H7 (cell line): ENCODE measurements around the gene SLIT3. TPM values are rescaled to one million over a fixed set of nuclear protein-coding genes. Genes with fewer than 3 reads are reported as not detected.

Source experiments
- DNase-seq: peaks from one replicate; pipeline ENCODE4 v3.0.0; 2012
- H3K27me3 ChIP-seq: 2 replicates; pipeline ENCODE4 v1.6.0; 2011; ENCODE audit warnings: mild to moderate bottlenecking, low read length; ENCODE audit not compliant: control insufficient read depth, insufficient read depth
- H3K36me3 ChIP-seq: replicated peaks from 2 replicates; pipeline ENCODE4 v1.5.1; 2011; ENCODE audit warnings: low read length; ENCODE audit not compliant: control insufficient read depth, insufficient read depth
- H3K4me3 ChIP-seq: 2 replicates; pipeline ENCODE4 v1.5.1; 2011; ENCODE audit warnings: low read depth, mild to moderate bottlenecking, control low read depth, low read length, moderate library complexity; ENCODE audit not compliant: insufficient read depth
- total RNA-seq: library from RNA; depleted of rRNA; stranded (reverse); fragments of >200 nt; shearing (Covaris generic); gene quantifications from 2 replicates; pipeline ENCODE4 v1.2.3, GENCODE V29; 2014

SLIT3 gene
- total RNA-seq, 1 experiment from 2014 or later: 0.97 TPM

DNA sequence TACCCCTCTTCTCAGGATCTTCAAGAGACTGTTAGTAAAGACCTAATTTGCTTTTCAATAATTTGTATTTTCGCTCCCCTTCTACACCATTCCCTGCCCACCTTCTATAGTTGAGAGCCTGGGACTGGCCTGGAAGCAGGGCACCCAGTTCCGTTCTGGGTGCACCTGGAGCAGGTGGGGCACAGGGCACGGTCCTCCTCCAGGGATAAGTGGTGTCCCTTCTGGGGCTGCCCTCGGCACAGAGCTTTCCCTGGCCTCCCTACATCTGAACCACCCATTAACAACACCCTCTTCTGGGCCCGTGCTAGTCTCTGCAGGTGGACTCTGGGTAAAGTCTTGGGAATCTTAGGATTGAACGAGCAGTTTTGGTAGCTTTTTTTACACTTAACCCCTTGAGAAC is 628.9 kb downstream of the SLIT3 start:
- no peaks in the 10 kb centered on the region for H3K36me3 ChIP-seq
- no peak for DNase-seq
- H3K27me3 ChIP-seq: no peaks in the 10 kb centered on the region
- no peak overlapping the region for H3K4me3 ChIP-seq

DNA sequence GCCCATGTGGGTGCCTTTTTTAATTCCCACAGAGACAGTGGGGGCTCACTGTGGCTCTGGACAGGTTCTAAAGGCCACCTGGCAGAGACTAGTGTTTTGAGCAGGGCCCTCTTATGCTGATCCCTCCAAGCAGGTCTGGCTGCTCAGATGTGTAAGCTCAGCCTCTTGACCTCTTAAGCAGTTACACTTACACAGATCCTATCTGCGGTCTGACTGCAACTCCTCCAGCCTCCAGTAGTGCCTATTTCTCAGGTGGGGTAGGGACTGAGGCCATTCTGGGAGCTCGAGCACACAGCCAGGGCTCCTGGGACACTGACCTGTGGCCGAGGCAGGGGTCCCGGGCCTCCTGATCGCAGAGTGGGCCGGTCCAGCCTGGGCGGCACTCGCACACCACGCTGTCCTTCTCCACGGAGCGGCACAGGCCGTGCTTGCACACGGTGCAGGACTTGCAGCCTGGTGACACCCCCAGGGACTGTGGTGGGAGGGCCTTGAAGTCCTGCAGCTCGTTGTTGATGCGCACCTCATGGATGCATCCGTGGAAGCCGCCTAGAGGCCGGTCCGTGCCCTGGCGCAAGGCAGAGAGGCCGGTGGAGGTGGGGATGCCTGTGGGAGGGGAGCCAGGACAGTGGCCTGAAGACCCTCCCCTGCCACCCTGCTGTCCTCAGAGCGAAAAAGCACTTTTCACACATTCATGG is 629.9 kb downstream of the SLIT3 start:
- Histone ChIP-seq H3K4me3 (no peak overlapping the region), H3K27me3 (no peaks in the 10 kb centered on the region), H3K36me3 (no peaks in the 10 kb centered on the region)
- DNase-seq: peak; percentile 91

DNA sequence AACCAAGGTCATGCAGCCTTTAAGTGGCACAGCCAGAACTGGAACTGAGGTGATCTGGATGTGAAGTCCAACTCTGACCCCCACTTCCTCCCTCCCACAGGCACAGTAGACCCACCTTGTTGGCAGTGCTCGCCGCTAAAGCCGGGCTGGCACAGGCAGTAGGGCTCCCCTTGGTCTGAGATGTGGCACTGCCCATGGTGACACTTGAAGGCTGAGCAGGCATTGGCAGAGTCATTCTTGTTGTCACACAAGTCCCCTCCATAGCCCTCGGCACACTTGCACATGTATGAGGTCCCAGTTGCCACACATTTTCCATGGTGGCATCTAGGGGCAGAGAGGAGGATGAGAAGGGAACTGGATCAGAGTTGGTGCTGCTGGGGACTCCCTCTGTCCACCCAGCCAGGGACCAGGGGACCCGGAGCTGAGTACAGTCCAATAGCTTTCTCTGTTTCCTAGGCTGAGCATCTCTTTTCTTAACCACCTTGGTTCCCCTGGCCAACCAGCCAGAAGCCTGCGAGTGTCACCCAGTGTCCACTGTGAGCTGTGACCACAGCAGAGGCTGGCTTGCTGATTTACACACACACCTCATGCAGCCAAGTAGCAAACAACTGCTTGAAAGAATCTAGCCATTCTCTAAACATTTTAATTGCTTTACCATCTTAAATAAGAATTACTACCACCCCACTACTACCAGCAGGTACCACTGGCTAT is 631.1 kb downstream of the SLIT3 start:
- no peaks in the 10 kb centered on the region for H3K27me3 ChIP-seq
- H3K36me3 ChIP-seq: no peaks in the 10 kb centered on the region
- DNase-seq: no peak
- H3K4me3 ChIP-seq: no peak overlapping the region

DNA sequence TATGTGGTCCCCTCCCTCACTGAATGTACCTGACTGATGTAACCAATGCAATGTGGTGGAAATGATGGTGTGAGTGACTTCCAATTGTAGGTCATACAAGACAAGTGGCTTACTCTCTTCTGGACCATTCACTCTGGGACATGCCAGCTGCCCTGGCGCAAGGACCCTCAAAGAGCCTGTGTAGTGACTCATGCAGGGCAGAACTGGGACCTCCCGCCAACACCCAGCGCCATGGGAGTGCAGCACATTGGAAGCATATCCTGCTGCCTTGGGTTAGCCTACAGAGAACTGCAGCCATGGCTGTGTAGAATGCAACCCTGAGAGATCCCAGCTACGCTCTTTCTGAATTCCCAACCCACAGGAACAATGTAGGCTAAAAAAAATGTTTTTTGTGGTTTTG is 631.8 kb downstream of the SLIT3 start:
- H3K4me3 ChIP-seq: no peak overlapping the region
- DNase-seq: no peak
- no peaks in the 10 kb centered on the region for H3K27me3 ChIP-seq
- H3K36me3 ChIP-seq: no peaks in the 10 kb centered on the region

DNA sequence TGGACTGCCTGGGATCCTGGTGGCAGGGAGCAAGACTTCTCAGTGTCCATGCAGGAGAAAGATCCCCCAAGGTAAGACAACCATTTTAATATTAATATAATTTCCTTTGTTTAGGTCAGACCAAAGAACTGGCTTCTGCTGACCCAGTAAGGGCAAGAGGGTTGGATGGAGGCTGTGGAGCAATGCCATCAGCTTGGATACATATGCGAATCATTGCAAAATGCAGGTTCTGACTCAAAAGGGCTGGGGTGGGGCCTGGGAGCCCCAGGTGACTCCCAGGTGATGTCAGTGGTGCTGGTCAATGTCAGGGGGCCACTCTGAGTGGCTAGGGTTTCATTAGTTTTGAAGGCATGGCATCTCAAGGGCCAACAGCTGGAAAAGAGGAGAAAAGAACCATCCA is 632.9 kb downstream of the SLIT3 start:
- DNase-seq: no peak
- H3K27me3 ChIP-seq: no peaks in the 10 kb centered on the region
- H3K36me3 ChIP-seq: no peaks in the 10 kb centered on the region
- H3K4me3 ChIP-seq: no peak overlapping the region

DNA sequence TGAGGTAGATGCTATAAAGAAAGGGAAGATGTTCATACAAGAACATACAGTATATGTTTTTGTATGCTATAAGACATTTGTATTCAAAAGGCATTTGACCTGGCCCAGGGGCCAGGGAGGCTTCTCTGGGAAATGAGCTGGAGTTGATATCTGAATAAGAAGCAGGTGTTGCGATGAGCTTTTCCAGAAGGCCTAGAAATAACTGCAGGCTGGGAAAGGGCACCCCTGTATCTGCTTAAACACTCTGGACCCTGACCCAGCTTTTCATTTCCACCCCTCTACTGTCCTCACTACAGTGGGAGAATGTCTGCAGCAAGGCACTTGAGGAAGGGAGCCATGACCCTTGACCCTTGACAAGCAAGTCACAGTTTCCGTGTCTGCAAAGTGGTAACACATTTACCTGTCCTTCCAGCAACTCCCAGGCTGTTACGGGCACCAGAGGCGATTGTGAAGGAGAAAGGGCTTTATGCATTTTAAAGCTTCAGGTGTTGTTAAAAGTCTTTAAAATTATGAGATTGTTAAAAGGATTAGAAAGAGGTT is 633.6 kb downstream of the SLIT3 start:
- H3K36me3 ChIP-seq: no peaks in the 10 kb centered on the region
- no peaks in the 10 kb centered on the region for H3K27me3 ChIP-seq
- no peak overlapping the region for H3K4me3 ChIP-seq
- DNase-seq: no peak

DNA sequence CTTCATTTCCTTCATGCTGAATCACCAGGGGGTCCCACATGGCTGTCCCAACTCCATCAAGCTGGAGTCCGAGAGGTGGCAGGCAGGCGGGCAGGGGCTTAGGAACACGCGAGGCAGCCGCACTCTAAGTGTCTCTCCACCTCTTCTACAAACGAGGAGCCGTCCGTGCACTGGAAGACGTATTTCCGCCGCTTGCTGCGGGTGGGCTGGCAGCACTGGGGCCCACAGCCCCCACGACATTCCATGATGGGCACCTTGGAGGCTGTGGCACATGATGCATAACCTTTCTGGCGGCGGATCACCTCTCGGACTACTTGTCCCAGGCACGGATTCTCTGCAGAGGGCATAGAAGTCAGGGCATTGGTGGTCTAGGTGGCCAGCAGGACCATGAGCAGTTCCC is 634.6 kb downstream of the SLIT3 start:
- H3K27me3 ChIP-seq: no peaks in the 10 kb centered on the region
- no peak overlapping the region for H3K4me3 ChIP-seq
- no peak for DNase-seq
- no peaks in the 10 kb centered on the region for H3K36me3 ChIP-seq

DNA sequence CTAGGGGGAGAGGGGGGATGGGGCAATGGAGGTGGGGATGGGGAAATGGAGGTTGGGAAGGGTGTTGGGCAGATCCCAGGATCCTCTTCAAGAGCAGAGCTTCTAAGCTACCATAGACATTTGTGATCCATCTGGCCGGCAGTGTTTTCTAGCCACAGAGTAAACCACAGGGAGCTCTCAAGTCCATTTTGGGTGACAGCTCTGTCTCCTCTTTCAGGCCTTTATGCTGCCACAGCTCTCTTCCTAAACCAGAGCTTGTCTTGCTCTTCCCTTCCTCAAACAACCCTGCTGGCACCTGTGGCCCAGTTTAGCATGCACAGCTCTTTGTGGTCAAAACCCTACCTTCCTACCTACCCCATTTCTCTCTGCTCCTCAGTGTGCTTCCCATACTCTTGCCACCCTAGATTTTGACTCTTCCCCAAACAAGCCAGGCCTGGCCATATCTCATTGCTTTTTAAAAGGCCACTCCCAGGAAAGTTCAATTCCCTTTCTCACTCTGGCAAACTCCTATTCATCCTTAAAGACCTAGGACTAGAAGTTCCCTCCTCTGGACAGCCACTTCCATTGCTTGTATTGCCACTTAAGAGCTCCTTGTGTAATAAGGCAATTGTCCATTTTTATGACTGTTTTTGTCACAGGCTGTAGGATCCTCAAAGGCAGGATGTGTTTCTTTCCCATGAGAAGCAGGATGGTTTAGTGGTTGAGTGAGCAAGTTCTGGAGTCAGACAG is 637.5 kb downstream of the SLIT3 start:
- no peak for DNase-seq
- Histone ChIP-seq H3K4me3 (no peak overlapping the region), H3K36me3 (no peaks in the 10 kb centered on the region), H3K27me3 (no peaks in the 10 kb centered on the region)

DNA sequence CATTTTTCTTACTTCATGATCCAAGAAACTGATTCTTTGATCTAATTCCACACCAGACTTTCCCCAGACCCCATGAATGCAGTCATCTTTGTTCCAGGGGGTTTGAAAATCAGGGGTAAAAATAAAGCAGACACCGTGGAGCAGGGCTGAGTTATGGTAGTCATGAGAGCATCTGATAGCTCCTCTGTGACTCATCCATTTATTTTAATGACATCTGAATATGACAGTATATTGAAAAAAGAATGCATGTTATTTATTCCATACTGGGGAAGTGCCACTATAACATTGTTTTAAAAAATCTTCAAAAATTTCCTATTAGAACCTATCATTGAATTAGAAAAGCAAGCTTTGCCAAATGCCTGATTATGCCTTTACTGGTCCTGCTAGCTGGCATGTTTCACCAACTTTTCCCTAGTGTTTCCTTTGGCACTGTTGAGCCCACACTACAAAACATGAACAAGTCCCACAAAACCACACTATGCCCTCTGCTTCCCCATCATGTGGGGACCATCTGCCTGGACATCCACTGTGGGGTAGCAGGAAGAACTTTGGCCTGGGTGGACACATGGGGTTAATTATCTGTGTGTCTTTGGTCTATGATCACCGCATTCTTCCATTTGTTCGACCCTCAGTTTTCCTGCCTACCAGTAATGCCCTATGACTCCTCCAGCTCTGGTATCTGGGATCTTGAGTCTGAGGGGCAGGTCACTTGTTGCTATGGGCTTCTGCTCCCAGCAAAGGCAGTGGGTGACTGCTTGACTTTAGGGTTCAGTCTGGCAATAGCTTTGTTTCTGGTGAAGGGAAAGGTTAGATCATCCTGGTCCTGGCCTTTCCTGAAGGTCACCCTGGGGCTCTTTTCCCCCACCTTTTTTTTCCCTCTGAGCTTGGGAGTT is 639.1 kb downstream of the SLIT3 start:
- H3K4me3 ChIP-seq: no peak overlapping the region
- no peak for DNase-seq
- H3K36me3 ChIP-seq: no peaks in the 10 kb centered on the region
- no peaks in the 10 kb centered on the region for H3K27me3 ChIP-seq

DNA sequence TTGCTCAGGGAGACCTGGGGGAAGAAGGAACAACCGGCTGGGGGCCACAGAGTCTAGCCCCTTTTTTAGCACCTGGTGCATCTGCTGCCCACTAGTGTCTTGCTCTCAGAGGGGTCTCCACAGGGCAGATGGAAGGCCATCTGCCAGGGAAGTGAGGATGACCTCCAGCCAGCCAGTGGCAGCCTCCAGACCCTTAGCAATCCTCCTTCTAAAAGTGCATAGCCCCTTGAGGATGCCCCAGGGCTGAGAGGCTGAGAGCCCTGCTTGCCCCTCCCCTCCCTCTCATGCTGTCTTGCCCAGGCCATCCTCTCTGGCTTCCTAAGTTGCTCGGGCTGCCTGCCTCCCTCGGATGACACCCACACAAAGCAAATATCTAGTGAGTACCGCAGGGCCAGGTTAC is 640.2 kb downstream of the SLIT3 start:
- DNase-seq: no peak
- no peaks in the 10 kb centered on the region for H3K36me3 ChIP-seq
- no peaks in the 10 kb centered on the region for H3K27me3 ChIP-seq
- H3K4me3 ChIP-seq: no peak overlapping the region

DNA sequence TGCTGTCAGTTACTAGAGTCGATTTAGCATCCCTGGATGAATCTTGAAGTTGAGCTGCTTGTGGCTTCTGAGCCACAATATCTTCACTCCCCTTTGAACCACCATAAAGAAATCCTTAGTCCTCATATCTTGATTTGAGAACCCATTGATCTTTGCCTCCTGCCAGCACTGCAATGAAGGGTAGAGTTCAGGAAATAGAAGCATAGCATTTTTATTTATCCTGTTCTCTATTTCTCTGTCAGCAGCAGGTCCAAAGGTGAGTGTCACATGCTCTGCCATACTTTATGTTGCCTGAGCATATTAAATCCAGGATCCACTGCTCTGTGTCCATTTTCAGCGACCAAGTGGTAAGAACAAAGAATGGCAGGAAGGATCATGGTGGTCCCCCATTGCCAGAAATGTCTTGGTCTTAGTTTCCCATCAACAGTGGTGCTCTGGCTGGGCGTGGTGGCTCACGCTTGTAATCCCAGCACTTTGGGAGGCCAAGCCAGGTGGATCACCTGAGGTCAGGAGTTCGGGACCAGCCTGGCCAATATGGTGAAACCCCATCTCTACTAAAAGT is 641.6 kb downstream of the SLIT3 start:
- Histone ChIP-seq H3K4me3 (no peak overlapping the region), H3K36me3 (no peaks in the 10 kb centered on the region), H3K27me3 (no peaks in the 10 kb centered on the region)
- no peak for DNase-seq

DNA sequence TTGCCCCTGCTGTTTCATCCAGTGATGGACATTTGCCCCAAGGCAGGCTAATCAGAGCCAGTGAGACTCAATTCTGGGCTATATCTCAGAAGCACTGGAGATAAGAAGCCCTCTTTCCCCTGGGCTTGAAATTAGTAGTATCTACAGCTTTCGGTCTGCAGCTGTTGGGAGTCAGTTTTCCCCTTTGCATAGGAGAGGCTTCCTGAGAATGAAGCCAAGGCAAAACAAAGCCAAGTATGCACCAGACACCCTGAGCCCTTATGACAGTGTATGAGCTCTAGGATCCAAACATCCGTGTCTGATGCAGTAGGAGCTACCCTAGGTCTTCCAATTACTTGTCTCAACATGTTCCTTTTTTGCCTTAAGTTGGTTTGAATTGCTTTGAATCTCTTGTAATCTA is 642.5 kb downstream of the SLIT3 start:
- Histone ChIP-seq H3K4me3 (no peak overlapping the region), H3K36me3 (no peaks in the 10 kb centered on the region), H3K27me3 (no peaks in the 10 kb centered on the region)
- DNase-seq: no peak

DNA sequence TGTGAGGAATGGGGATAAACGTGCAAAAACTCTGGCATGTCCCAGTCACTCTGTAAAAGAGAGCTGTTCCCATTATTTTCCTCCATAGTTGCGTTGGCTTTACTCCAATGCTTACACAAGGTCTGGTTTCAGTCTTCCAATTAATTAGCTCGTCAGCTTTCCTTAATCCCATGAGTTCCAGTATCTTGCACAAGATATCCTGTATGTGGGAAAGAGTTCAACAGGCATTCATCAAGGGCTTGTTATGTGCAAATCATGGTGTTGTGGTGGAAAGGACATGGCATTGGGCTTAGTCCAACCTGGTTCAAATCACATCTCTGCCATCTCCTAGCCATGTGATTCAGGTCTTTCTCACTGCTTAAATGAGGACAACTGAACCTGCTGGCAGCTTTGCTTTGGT is 644.3 kb downstream of the SLIT3 start:
- DNase-seq: no peak
- H3K27me3 ChIP-seq: no peaks in the 10 kb centered on the region
- no peaks in the 10 kb centered on the region for H3K36me3 ChIP-seq
- no peak overlapping the region for H3K4me3 ChIP-seq

DNA sequence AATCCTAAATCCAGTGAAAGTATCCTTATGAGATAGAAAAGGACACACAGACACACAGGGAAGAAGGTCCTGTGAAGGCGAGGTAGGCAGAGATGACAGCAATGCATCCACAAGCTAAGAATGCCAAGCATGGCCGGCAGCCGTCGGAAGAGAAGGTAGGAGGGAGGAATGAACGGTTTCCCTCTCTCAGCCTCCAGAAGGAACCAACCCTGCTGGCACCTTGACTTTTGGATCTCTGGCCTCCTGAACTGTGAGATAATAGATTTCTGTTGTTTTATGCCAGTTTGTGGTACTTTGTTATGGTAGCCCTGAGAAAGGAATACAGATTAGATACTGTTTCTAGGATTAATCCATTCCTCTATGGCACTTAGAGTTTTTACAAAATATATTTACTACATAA is 645.6 kb downstream of the SLIT3 start:
- H3K36me3 ChIP-seq: no peaks in the 10 kb centered on the region
- no peak for DNase-seq
- H3K27me3 ChIP-seq: no peaks in the 10 kb centered on the region
- H3K4me3 ChIP-seq: no peak overlapping the region
